ENCODE data around the gene NEK1. TPM values are rescaled to one million over a fixed set of nuclear protein-coding genes. Genes with fewer than 3 reads are reported as not detected.

The NEK1 gene
- total and polyA plus RNA-seq, 12 donors, result 4.2 to 23.0 (median 12.3) TPM

DNA sequence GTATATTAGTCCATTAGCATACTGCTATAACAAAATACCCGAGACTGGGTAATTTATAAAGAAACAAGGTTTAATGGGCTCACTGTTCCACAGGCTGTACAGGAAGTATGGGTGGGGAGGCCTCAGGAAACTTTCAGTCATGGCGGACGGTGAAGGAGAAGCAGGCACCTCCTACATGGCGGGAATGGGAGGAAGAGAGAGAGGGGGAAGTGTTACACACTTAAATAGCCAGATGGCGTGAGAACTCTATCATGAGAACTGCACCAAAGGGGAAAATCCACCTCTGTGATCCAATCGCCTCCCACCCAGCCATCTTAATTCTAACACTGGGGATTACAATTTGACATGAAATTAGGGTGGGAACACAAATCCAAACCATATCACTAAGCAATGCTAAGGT is 242.7 kb downstream of the NEK1 start:
- Histone ChIP-seq H3K36me3 (replicated peaks in 1 of 2) (no peaks in the 10 kb centered on the region), H3K4me3 (no peak overlapping the region), H3K27ac (no peak overlapping the region), H3K9me3 (replicated peaks in 1 of 3) (no peaks in the 10 kb centered on the region), H3K4me1 (replicated peaks in 1 of 2) (no peaks in the 10 kb centered on the region), H3K27me3 (no peaks in the 10 kb centered on the region)
- intact Hi-C loops (cut with DNase I), result no loop called here
- 86 to 92% (median 90%) methylated on average over 6 of the region's 6 CpGs for WGBS, 4 donors
- no peak for DNase-seq
- TF ChIP-seq, protein P1, sequence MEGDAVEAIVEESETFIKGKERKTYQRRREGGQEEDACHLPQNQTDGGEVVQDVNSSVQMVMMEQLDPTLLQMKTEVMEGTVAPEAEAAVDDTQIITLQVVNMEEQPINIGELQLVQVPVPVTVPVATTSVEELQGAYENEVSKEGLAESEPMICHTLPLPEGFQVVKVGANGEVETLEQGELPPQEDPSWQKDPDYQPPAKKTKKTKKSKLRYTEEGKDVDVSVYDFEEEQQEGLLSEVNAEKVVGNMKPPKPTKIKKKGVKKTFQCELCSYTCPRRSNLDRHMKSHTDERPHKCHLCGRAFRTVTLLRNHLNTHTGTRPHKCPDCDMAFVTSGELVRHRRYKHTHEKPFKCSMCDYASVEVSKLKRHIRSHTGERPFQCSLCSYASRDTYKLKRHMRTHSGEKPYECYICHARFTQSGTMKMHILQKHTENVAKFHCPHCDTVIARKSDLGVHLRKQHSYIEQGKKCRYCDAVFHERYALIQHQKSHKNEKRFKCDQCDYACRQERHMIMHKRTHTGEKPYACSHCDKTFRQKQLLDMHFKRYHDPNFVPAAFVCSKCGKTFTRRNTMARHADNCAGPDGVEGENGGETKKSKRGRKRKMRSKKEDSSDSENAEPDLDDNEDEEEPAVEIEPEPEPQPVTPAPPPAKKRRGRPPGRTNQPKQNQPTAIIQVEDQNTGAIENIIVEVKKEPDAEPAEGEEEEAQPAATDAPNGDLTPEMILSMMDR (IDR thresholded peaks at IDR 0.05), result no peak
- TF ChIP-seq POLR2A (IDR thresholded peaks at IDR 0.05), result no peak

DNA sequence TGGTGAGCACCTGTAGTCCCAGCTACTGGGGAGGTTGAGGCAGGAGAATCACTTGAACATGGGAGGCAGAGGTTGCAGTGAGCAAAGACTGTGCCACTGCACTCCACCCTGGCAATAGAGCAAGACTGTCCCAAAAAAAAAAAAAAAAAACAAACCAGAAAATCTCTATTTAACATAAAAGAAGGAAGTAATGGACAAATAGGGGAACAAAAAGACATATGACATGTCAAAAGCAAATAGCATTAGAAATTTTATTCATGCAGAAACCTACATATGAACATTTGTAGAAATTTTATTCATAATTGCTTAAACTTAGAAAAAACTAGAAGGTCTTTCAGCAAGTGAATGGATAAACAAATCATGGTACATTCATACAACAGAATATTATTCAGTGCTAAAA is 244.6 kb downstream of the NEK1 start:
- Histone ChIP-seq H3K27ac (no peak overlapping the region), H3K9me3 (replicated peaks in 1 of 3) (no peaks in the 10 kb centered on the region), H3K27me3 (no peaks in the 10 kb centered on the region), H3K4me3 (no peak overlapping the region), H3K4me1 (replicated peaks in 1 of 2) (no peaks in the 10 kb centered on the region), H3K36me3 (replicated peaks in 1 of 2) (no peaks in the 10 kb centered on the region)
- no peak for TF ChIP-seq POLR2A (IDR thresholded peaks at IDR 0.05)
- TF ChIP-seq, protein P1 (IDR thresholded peaks at IDR 0.05), result no peak
- intact Hi-C loops (cut with DNase I), result no loop called here
- DNase-seq, result no peak

DNA sequence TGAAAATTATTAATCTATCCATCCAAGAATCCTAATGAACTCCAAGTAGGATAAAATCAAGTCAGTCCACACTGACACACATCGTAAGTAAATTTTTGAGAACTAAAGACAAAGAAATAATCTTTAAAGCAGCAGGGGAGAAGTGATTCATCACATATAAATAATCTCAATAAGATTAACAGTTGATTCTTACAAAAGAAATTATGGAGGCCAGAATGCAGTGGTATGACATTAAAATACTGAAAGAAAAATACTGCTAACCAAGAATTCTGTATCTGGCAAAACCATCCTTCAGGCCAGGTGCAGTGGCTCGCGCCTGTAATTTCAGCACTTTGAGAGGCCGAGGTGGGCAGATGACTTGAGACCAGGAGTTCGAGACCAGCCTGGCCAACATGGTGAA is 245.6 kb downstream of the NEK1 start:
- TF ChIP-seq, protein P1 (IDR thresholded peaks at IDR 0.05), result no peak
- TF ChIP-seq POLR2A (IDR thresholded peaks at IDR 0.05), result no peak
- no peaks in the 10 kb centered on the region for H3K36me3 ChIP-seq (replicated peaks in 1 of 2)
- H3K4me1 ChIP-seq (replicated peaks in 1 of 2), result no peaks in the 10 kb centered on the region
- 92 to 95% (median 94%) methylated on average over 5 of the region's 5 CpGs for WGBS, 4 donors
- intact Hi-C loops (cut with DNase I), result no loop called here
- H3K4me3 ChIP-seq, result no peak overlapping the region
- no peak overlapping the region for H3K27ac ChIP-seq
- no peaks in the 10 kb centered on the region for H3K27me3 ChIP-seq
- no peaks in the 10 kb centered on the region for H3K9me3 ChIP-seq (replicated peaks in 1 of 3)
- DNase-seq, result no peak

DNA sequence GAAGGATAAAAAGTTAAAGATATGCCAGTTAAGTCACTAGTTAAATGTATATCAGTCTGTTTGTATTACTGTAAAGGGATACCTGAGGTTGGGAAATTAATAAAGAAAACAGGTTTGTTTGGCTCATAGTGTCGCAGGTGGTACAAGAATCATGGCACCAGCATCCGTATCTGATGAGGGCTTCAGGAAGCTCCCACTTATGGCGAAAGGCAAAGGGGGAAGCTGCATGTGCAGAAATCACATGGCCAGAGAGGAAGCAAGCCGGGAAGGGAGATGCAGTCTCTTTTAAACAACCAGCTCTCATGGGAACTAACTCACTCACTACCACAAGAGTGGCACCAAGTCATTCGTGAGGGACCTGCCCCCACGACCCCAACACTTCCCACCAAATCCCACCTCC is 249.8 kb downstream of the NEK1 start:
- 63 to 79% (median 64%) methylated on average over 4 to 6 of the region's 6 CpGs for WGBS, 4 donors

More for the DNA sequence above, 249.8 kb downstream of the NEK1 start:
- Histone ChIP-seq H3K27ac (no peak overlapping the region), H3K4me1 (replicated peaks in 1 of 2) (no peaks in the 10 kb centered on the region), H3K27me3 (no peaks in the 10 kb centered on the region), H3K36me3 (replicated peaks in 1 of 2) (no peaks in the 10 kb centered on the region), H3K4me3 (no peak overlapping the region), H3K9me3 (replicated peaks in 1 of 3) (no peaks in the 10 kb centered on the region)
- peak in 3 of 7 donors; percentile 13 to 21 (median 20) for DNase-seq
- TF ChIP-seq, protein P1 (IDR thresholded peaks at IDR 0.05), result no peak
- no peak for TF ChIP-seq POLR2A (IDR thresholded peaks at IDR 0.05)
- intact Hi-C loops (cut with DNase I), result no loop called here
